PC-3 (cell line): Measurements from ENCODE around the gene RAD9A. TPM values are rescaled to one million over a fixed set of nuclear protein-coding genes. Genes with fewer than 3 reads are reported as not detected.

Experiments
- ATAC-seq: fragments of 200-7000 bp; cut with Tn5 transposase; 2 replicates; pipeline ENCODE4 v1.9.1; 2020; ENCODE audit warnings: mild to moderate bottlenecking, moderate library complexity
- BruUV-seq: library from RNA; stranded (reverse); fragments of 400-500 nt; replicated peaks from 2 replicates; lab custom pipeline; 2021; lab: Mats Ljungman, UMichigan
- CTCF ChIA-PET: fragments of 300-600 bp; sonication (Branson Sonifier 250); formaldehyde crosslinking; loops from one replicate; lab custom pipeline; 2022; ENCODE audit warnings: antibody characterized with exemption; lab: Charles Lee
- POLR2A ChIA-PET: fragments of 300-600 bp; sonication (Branson Sonifier 250); formaldehyde crosslinking; loops from one replicate; lab custom pipeline; 2022; ENCODE audit warnings: antibody characterized with exemption; ENCODE audit not compliant: unreplicated experiment; lab: Charles Lee
- DNase-seq: peaks from one replicate; pipeline ENCODE4 v3.0.0-alpha.2; 2015
- H2AFZ ChIP-seq: fragments of 300-600 bp; sonication (generic); 2 replicates; pipeline ENCODE4 v1.6.0; 2016; ENCODE audit warnings: antibody characterized with exemption, low read length
- H3F3A ChIP-seq: fragments of 300-600 bp; sonication (generic); one replicate; pipeline ENCODE4 v1.6.0; 2017; ENCODE audit warnings: antibody characterized with exemption, low read length, control low read depth, mild to moderate bottlenecking; ENCODE audit not compliant: unreplicated experiment
- H3K27ac ChIP-seq: fragments of 300-600 bp; sonication (generic); 2 replicates; pipeline ENCODE4 v1.5.1; 2016; ENCODE audit warnings: mild to moderate bottlenecking, low read length
- H3K27me3 ChIP-seq: fragments of 300-600 bp; sonication (generic); 2 replicates; pipeline ENCODE4 v1.6.1; 2016; ENCODE audit warnings: low read length, mixed read lengths
- H3K36me3 ChIP-seq: fragments of 300-600 bp; sonication (generic); 2 replicates; pipeline ENCODE4 v1.6.1; 2016; ENCODE audit warnings: low read depth, mixed run types, low read length, mixed read lengths
- H3K4me1 ChIP-seq: fragments of 300-600 bp; sonication (generic); 2 replicates; pipeline ENCODE4 v1.5.1; 2016; ENCODE audit warnings: low read length; ENCODE audit not compliant: insufficient read depth
- H3K4me2 ChIP-seq: fragments of 300-600 bp; sonication (generic); 2 replicates; pipeline ENCODE4 v1.6.0; 2016; ENCODE audit warnings: low read length
- H3K4me3 ChIP-seq: fragments of 300-600 bp; sonication (generic); 2 replicates; pipeline ENCODE4 v1.5.1; 2016; ENCODE audit warnings: mild to moderate bottlenecking, low read length, mixed read lengths
- H3K79me2 ChIP-seq: fragments of 300-600 bp; sonication (generic); 2 replicates; pipeline ENCODE4 v1.6.1; 2017; ENCODE audit warnings: low read length, mixed read lengths
- H3K9ac ChIP-seq: fragments of 300-600 bp; sonication (generic); 2 replicates; pipeline ENCODE4 v1.6.0; 2016; ENCODE audit warnings: mild to moderate bottlenecking, low read length
- H3K9me2 ChIP-seq: fragments of 300-600 bp; sonication (generic); replicated peaks from 2 replicates; pipeline ENCODE4 v1.6.1; 2016; ENCODE audit warnings: mixed run types, low read length, mixed read lengths
- H3K9me3 ChIP-seq: fragments of 300-600 bp; sonication (generic); 2 replicates; pipeline ENCODE4 v1.6.1; 2016; ENCODE audit warnings: low read length, mixed read lengths
- H4K20me1 ChIP-seq: fragments of 300-600 bp; sonication (generic); 2 replicates; pipeline ENCODE4 v1.6.1; 2016; ENCODE audit warnings: low read length, mixed read lengths
- EZH2 ChIP-seq: fragments of 300-600 bp; sonication (generic); IDR thresholded peaks from one replicate; pipeline ENCODE4 v1.6.1; 2017; ENCODE audit warnings: antibody characterized with exemption, mild to moderate bottlenecking, low read length; ENCODE audit not compliant: unreplicated experiment
- EZH2phosphoT487 ChIP-seq: fragments of 300-600 bp; sonication (generic); IDR thresholded peaks from 2 replicates; pipeline ENCODE4 v1.6.1; 2018; ENCODE audit warnings: mild to moderate bottlenecking, antibody characterized with exemption, low read length, borderline replicate concordance
- intact Hi-C: fragments of 100-400 bp; cut with micrococcal nuclease; formaldehyde crosslinking; loops from 2 replicates; pipeline ENCODE4 v1.9.0; 2023
- total RNA-seq: library from RNA; depleted of rRNA; stranded (reverse); fragments of >200 nt; gene quantifications from 2 replicates; pipeline ENCODE4 v1.2.3, GENCODE V29; 2014
- TF ChIP-seq, protein P1 (sequence below): fragments of 300-600 bp; sonication (generic); conservative IDR thresholded peaks from 2 replicates; pipeline ENCODE4 v1.5.1; 2017; ENCODE audit warnings: antibody characterized with exemption, low read depth, mild to moderate bottlenecking, low read length

The RAD9A gene
- total RNA-seq, 1 experiment from 2014 or later = 45.5 TPM

DNA sequence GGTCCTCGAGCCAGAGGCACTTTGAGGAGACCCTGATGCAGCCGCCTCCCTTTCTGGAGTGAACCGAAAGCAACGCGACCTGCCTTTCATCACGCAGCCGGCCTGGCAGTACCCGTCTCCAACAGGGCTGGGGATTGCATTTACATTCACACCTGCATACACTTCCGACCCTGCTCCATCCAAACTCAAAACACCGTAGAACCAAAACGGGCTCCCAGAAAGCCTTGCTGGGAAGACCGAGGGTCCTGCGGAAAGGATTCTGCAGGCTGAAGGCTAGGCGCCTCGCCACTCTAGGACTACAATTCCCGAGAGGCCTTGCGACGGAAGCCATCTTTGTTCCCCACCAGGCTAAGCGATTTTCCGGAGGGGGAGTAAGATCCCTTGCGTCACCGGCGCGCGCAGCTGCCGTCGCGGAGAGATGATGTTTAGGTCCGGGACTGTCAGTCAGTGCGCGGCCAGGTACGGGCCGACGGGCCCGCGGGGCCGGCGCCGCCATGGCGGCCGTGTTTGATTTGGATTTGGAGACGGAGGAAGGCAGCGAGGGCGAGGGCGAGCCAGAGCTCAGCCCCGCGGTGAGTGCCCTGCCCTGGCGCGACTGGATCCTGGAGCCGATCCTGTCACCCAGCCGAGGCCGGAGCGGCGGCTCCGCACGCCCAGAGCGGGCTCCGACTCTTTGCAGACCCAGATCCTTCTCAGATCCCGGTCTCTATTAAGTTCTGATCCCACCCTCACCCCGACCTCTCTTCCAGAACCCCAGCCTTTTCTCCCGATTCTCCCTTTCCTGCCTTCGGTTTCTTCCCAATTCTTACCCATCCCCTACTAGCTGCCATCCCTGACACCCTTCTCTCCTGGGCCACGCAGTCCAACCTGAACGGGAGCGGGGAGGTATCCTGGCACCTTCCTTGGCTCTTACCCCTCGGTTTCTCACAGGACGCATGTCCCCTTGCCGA lies 36.5 kb downstream of the RAD9A start, which contains the start of gene RPS6KB2:
Gene RPS6KB2 (plus strand): TSS at position 443 of the 950 bp plus-strand sequence. CDS start 52 bp downstream, at position 495.
- POLR2A ChIA-PET = no interaction called here
- BruUV-seq = no TSS peak
- Histone ChIP-seq H3K9me3 (no peaks in the 10 kb centered on the region), H3K79me2 (peaks cover 34% of the 10 kb centered on the region), H3K4me2 (peak within 1 kb of the TSS; percentile 94), H2AFZ (peak within 1 kb of the TSS; percentile 94), H3K27me3 (no peaks in the 10 kb centered on the region), H4K20me1 (no peaks in the 10 kb centered on the region), H3F3A (no peaks in the 10 kb centered on the region), H3K9ac (peak within 1 kb of the TSS; percentile 95), H3K9me2 (no peaks in the 10 kb centered on the region), H3K27ac (peak within 1 kb of the TSS; percentile 18), H3K4me1 (peaks cover 10% of the 10 kb centered on the region), H3K36me3 (peaks cover 29% of the 10 kb centered on the region), H3K4me3 (peak within 1 kb of the TSS; percentile 96)
- CTCF ChIA-PET = no interaction called here
- intact Hi-C loops = loop anchor here (2.0 to 5.0 kb wide), 4 partner anchors 14 to 79 kb away; partner anchors contain the start of genes CDK2AP2, CORO1B, PITPNM1 and TMEM134
- peak; percentile 99 for DNase-seq
- ATAC-seq = peak; percentile 87
- TF ChIP-seq EZH2 = no peak
- no peak for TF ChIP-seq EZH2phosphoT487
- TF ChIP-seq, protein P1, sequence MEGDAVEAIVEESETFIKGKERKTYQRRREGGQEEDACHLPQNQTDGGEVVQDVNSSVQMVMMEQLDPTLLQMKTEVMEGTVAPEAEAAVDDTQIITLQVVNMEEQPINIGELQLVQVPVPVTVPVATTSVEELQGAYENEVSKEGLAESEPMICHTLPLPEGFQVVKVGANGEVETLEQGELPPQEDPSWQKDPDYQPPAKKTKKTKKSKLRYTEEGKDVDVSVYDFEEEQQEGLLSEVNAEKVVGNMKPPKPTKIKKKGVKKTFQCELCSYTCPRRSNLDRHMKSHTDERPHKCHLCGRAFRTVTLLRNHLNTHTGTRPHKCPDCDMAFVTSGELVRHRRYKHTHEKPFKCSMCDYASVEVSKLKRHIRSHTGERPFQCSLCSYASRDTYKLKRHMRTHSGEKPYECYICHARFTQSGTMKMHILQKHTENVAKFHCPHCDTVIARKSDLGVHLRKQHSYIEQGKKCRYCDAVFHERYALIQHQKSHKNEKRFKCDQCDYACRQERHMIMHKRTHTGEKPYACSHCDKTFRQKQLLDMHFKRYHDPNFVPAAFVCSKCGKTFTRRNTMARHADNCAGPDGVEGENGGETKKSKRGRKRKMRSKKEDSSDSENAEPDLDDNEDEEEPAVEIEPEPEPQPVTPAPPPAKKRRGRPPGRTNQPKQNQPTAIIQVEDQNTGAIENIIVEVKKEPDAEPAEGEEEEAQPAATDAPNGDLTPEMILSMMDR = no peak

DNA sequence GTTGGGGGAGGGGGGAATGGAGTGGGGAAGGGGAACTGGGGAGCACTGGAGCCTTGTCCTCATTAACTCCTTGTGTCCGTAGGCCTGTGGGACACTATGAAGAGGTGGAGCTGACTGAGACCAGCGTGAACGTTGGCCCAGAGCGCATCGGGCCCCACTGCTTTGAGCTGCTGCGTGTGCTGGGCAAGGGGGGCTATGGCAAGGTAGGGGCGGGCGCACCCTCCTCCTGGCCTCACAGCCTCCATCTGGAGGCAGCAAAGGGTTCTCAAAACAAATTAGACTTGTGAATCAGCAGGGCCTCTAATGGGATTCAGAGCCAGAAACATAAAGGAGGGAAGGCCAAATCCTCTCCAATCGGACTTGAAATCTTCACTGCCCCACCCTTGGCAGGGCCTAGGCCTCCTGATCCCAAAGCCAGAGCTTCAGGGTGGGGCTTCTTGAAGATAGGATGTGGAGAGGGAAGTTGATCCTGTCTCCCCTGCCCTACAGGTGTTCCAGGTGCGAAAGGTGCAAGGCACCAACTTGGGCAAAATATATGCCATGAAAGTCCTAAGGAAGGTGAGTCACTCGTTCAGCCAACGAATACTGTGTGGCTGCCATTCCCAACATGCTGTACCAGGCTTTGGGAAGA lies 37.4 kb downstream of the RAD9A start:
- ATAC-seq (peak; percentile 13), DNase-seq (no peak)
- no peaks in the 10 kb centered on the region for H3K9me3 ChIP-seq
- H3K4me2 ChIP-seq = peak overlapping the region; percentile 94
- POLR2A ChIA-PET = interaction anchor here (0.5 kb wide), 1 partner anchor 14 kb away, joined by 6 read pairs; the partner anchor contains the start of gene CORO1B
- no peaks in the 10 kb centered on the region for H3K27me3 ChIP-seq
- H3K9ac ChIP-seq = peak overlapping the region; percentile 95
- peak overlapping the region; percentile 96 for H3K4me3 ChIP-seq
- H3K27ac ChIP-seq = peak overlapping the region; percentile 18
- no peaks in the 10 kb centered on the region for H4K20me1 ChIP-seq
- peaks cover 10% of the 10 kb centered on the region for H3K4me1 ChIP-seq
- H2AFZ ChIP-seq = peak overlapping the region; percentile 94
- intact Hi-C loops = loop anchor here (2.0 to 5.0 kb wide), 4 partner anchors 14 to 78 kb away; partner anchors contain the start of genes CDK2AP2, CORO1B, PITPNM1 and TMEM134
- TF ChIP-seq EZH2 (no peak), EZH2phosphoT487 (no peak)
- TF ChIP-seq, protein P1 = no peak
- peaks cover 34% of the 10 kb centered on the region for H3K79me2 ChIP-seq
- no peaks in the 10 kb centered on the region for H3F3A ChIP-seq
- H3K9me2 ChIP-seq = no peaks in the 10 kb centered on the region
- peaks cover 36% of the 10 kb centered on the region for H3K36me3 ChIP-seq
- TSS peak; percentile 49 for BruUV-seq
- CTCF ChIA-PET = no interaction called here
